ENCODE data around the gene SAE1. TPM values are rescaled to one million over a fixed set of nuclear protein-coding genes. Genes with fewer than 3 reads are reported as not detected.
A peak's percentile ranks its signal among the peaks of the same experiment; 100 is the strongest.

Gene SAE1
- total RNA-seq, 2 experiments from 2014 or later, result 125 to 127 TPM

- Mint-ChIP-seq H3K4me3 (no peak overlapping the region), H3K36me3 (ENCODE audit: low read depth) (peaks cover 65% of the 10 kb centered on the region), H3K27ac (no peak overlapping the region), H3K27me3 (no peaks in the 10 kb centered on the region), H3K9me3 (no peaks in the 10 kb centered on the region), H3K4me1 (ENCODE audit: low read depth) (no peaks in the 10 kb centered on the region)
- ATAC-seq (no peak), DNase-seq (no peak)
- POLR2A ChIA-PET, result no interaction called here
- intact Hi-C loops (cut with micrococcal nuclease), result no loop called here
- no peak for TF ChIP-seq CTCF (IDR thresholded peaks at IDR 0.05)
- CTCF ChIA-PET, result no interaction called here
These were observed 44.4 kb upstream of the SAE1 start for GRCh38 chr19:47086280-47086679.

- CTCF ChIA-PET, result no interaction called here
- POLR2A ChIA-PET, result interaction anchor here (13.5 kb wide), 1 partner anchor 20 kb away, joined by 182 read pairs; the partner anchor contains the start of gene ZC3H4
- Mint-ChIP-seq H3K36me3 (ENCODE audit: low read depth) (peaks cover 67% of the 10 kb centered on the region), H3K4me3 (no peak overlapping the region), H3K9me3 (no peaks in the 10 kb centered on the region), H3K27ac (no peak overlapping the region), H3K4me1 (ENCODE audit: low read depth) (peaks cover 19% of the 10 kb centered on the region), H3K27me3 (no peaks in the 10 kb centered on the region)
- ATAC-seq, result no peak
- DNase-seq, result no peak
- TF ChIP-seq CTCF (IDR thresholded peaks at IDR 0.05), result no peak
- intact Hi-C loops (cut with micrococcal nuclease), result no loop called here
These were observed 40.8 kb upstream of the SAE1 start for GRCh38 chr19:47089767-47090350.

- DNase-seq (no peak), ATAC-seq (no peak)
- POLR2A ChIA-PET, result interaction anchor here (0.9 to 13.5 kb wide), 3 partner anchors 9 to 23 kb away, joined by 3 to 182 read pairs (median 5); partner anchors contain the start of gene ZC3H4
- Mint-ChIP-seq H3K4me3 (peak overlapping the region; percentile 50), H3K36me3 (ENCODE audit: low read depth) (peaks cover 61% of the 10 kb centered on the region), H3K9me3 (no peaks in the 10 kb centered on the region), H3K27me3 (no peaks in the 10 kb centered on the region), H3K27ac (peak overlapping the region; percentile 96), H3K4me1 (ENCODE audit: low read depth) (peaks cover 52% of the 10 kb centered on the region)
- intact Hi-C loops (cut with micrococcal nuclease), result no loop called here
- CTCF ChIA-PET, result interaction anchor here (0.9 to 1.6 kb wide), 4 partner anchors 18 to 151 kb away, joined by 3 to 4 read pairs (median 3); no protein-coding TSS in a partner anchor
- TF ChIP-seq CTCF (IDR thresholded peaks at IDR 0.05), result no peak
These were observed 37.4 kb upstream of the SAE1 start for GRCh38 chr19:47093254-47093653.

GRCh38 chr19:47093841-47094240 is 36.8 kb upstream of the SAE1 start:
- Mint-ChIP-seq H3K4me3 (peak overlapping the region; percentile 50), H3K27me3 (no peaks in the 10 kb centered on the region), H3K27ac (peak overlapping the region; percentile 96), H3K9me3 (no peaks in the 10 kb centered on the region), H3K4me1 (ENCODE audit: low read depth) (peaks cover 56% of the 10 kb centered on the region), H3K36me3 (ENCODE audit: low read depth) (peaks cover 59% of the 10 kb centered on the region)
- DNase-seq (peak; percentile 86), ATAC-seq (peak; percentile 79)
- TF ChIP-seq CTCF (IDR thresholded peaks at IDR 0.05), result no peak
- POLR2A ChIA-PET, result interaction anchor here (0.8 to 13.5 kb wide), 4 partner anchors 10 to 37 kb away, joined by 3 to 182 read pairs (median 4); partner anchors contain the start of genes SAE1 and ZC3H4
- intact Hi-C loops (cut with micrococcal nuclease), result loop anchor here (2.0 kb wide), 1 partner anchor 15 kb away; no protein-coding TSS in a partner anchor
- CTCF ChIA-PET, result interaction anchor here (0.9 to 1.6 kb wide), 5 partner anchors 18 to 150 kb away, joined by 3 to 4 read pairs (median 3); partner anchors contain the start of gene ZC3H4

Data from activated CD8-positive, alpha-beta T cell treated with anti-CD3 and anti-CD28 coated beads for 36 hours (primary cell).